NCI-H1930 (cell line): ENCODE measurements around the gene TUBA1A.
"Not testable (repeated sequence)": the region's sequence is repeated elsewhere in the genome, so short reads cannot be mapped to it uniquely, and the experiment has no call there.

ENCODE experiments used
- DNase-seq, 2 experiments: peaks; one replicate each; lab custom pipeline; 2025; lab: John Stamatoyannopoulos, UW

The TUBA1A gene

GRCh38 chr12:49200919-49201594, 12.2 kb upstream of the TUBA1A start:
- peak; percentile 72 to 81 for DNase-seq

GRCh38 chr12:49198431-49199155, 9.7 kb upstream of the TUBA1A start:
- peak; percentile 23 to 40 for DNase-seq

- no peak for DNase-seq
These were observed 8.4 kb upstream of the TUBA1A start for GRCh38 chr12:49197256-49197655.

- no peak for DNase-seq
These were observed 6.9 kb upstream of the TUBA1A start for GRCh38 chr12:49195736-49196135.

- DNase-seq = not testable (repeated sequence)
These were observed 4.9 kb upstream of the TUBA1A start for GRCh38 chr12:49193746-49194145.

- DNase-seq = not testable (repeated sequence)
These were observed 2.6 kb upstream of the TUBA1A start for GRCh38 chr12:49191498-49191897.

GRCh38 chr12:49190974-49191373, 2.1 kb upstream of the TUBA1A start:
- no peak for DNase-seq

- peak in 1 of 2 experiments; percentile 46 for DNase-seq
These were observed 1.1 kb upstream of the TUBA1A start for GRCh38 chr12:49189731-49190716.

GRCh38 chr12:49188201-49188915, 522 bp downstream of the TUBA1A start:
- peak; percentile 17 to 21 for DNase-seq

GRCh38 chr12:49187184-49187583, 1.7 kb downstream of the TUBA1A start:
- no peak for DNase-seq

GRCh38 chr12:49186307-49186706, 2.6 kb downstream of the TUBA1A start:
- not testable (repeated sequence) for DNase-seq

GRCh38 chr12:49184697-49185096, 4.2 kb downstream of the TUBA1A start:
- not testable (repeated sequence) for DNase-seq

- DNase-seq = not testable (repeated sequence)
These were observed 5.5 kb downstream of the TUBA1A start for GRCh38 chr12:49183214-49183950.

GRCh38 chr12:49174218-49174617, 14.7 kb downstream of the TUBA1A start:
- DNase-seq = no peak

- no peak for DNase-seq
These were observed 18.0 kb downstream of the TUBA1A start for GRCh38 chr12:49170924-49171323.

GRCh38 chr12:49165114-49165513, 23.8 kb downstream of the TUBA1A start:
- DNase-seq = no peak

GRCh38 chr12:49161901-49162300, 27.0 kb downstream of the TUBA1A start:
- not testable (repeated sequence) for DNase-seq

GRCh38 chr12:49161092-49161795, 27.6 kb downstream of the TUBA1A start:
- DNase-seq = no peak

GRCh38 chr12:49160399-49160798, 28.5 kb downstream of the TUBA1A start:
- DNase-seq = peak in 1 of 2 experiments; percentile 12

- no peak for DNase-seq
These were observed 34.7 kb downstream of the TUBA1A start for GRCh38 chr12:49154221-49154620.
